Fibroblast of skin of left biceps (primary cell): ENCODE measurements around the gene KRI1.
A peak's percentile ranks its signal among the peaks of the same experiment; 100 is the strongest.
"Not testable (repeated sequence)": the region's sequence is repeated elsewhere in the genome, so short reads cannot be mapped to it uniquely, and the experiment has no call there.

Experiments used
- DNase-seq, 2 experiments: peaks; one replicate each; pipeline ENCODE4 v3.0.0-alpha.2; 2013; ENCODE audit warnings: low read depth in 2 of 2

Gene KRI1

GRCh38 chr19:10550336-10550735 lies 15.5 kb downstream of the KRI1 start:
- no peak for DNase-seq

GRCh38 chr19:10549733-10550132 lies 16.1 kb downstream of the KRI1 start:
- no peak for DNase-seq

GRCh38 chr19:10548746-10549276 lies 17.0 kb downstream of the KRI1 start:
- no peak for DNase-seq

- no peak for DNase-seq
These were observed 19.0 kb downstream of the KRI1 start for GRCh38 chr19:10546817-10547216.

GRCh38 chr19:10544753-10545251 lies 21.0 kb downstream of the KRI1 start:
- no peak for DNase-seq

- no peak for DNase-seq
These were observed 21.5 kb downstream of the KRI1 start for GRCh38 chr19:10544242-10544752.

- no peak for DNase-seq
These were observed 22.2 kb downstream of the KRI1 start, which contains the start of gene ATG4D for GRCh38 chr19:10543420-10544241. Gene ATG4D (plus strand): TSS chr19:10543904. CDS start chr19:10544091, 187 bp downstream.

- no peak for DNase-seq
These were observed 22.8 kb downstream of the KRI1 start for GRCh38 chr19:10543059-10543419.

GRCh38 chr19:10539016-10539415 lies 26.8 kb downstream of the KRI1 start:
- not testable (repeated sequence) for DNase-seq

- DNase-seq: no peak
These were observed 27.4 kb downstream of the KRI1 start for GRCh38 chr19:10538204-10538983.

- DNase-seq: no peak
These were observed 28.1 kb downstream of the KRI1 start for GRCh38 chr19:10537668-10538067.

- DNase-seq: no peak
These were observed 30.2 kb downstream of the KRI1 start for GRCh38 chr19:10535613-10536012.

- peak; percentile 51 to 53 for DNase-seq
These were observed 32.0 kb downstream of the KRI1 start for GRCh38 chr19:10533646-10534386.

GRCh38 chr19:10532457-10532856 lies 33.4 kb downstream of the KRI1 start:
- DNase-seq: no peak

- not testable (repeated sequence) for DNase-seq
These were observed 38.9 kb downstream of the KRI1 start for GRCh38 chr19:10526887-10527286.

- no peak for DNase-seq
These were observed 40.2 kb downstream of the KRI1 start for GRCh38 chr19:10525636-10526035.

- no peak for DNase-seq
These were observed 42.6 kb downstream of the KRI1 start for GRCh38 chr19:10523135-10523636.

GRCh38 chr19:10521461-10522171 lies 44.2 kb downstream of the KRI1 start:
- DNase-seq: no peak

- no peak for DNase-seq
These were observed 45.0 kb downstream of the KRI1 start for GRCh38 chr19:10520652-10521318.

- no peak for DNase-seq
These were observed 46.4 kb downstream of the KRI1 start for GRCh38 chr19:10519421-10519820.
